ENCODE data around the gene ZNF606.

The ZNF606 gene

GRCh38 chr19:58002384-58003173, at the start of gene ZNF606:
ZNF606 (minus strand) TSS chr19:58002820; CDS start chr19:58001319, 1,501 bp downstream.
- peak; percentile 83 to 84 for DNase-seq

- no peak for DNase-seq
Observed at GRCh38 chr19:58052256-58052655, 49.6 kb upstream of the ZNF606 start.

DNA sequence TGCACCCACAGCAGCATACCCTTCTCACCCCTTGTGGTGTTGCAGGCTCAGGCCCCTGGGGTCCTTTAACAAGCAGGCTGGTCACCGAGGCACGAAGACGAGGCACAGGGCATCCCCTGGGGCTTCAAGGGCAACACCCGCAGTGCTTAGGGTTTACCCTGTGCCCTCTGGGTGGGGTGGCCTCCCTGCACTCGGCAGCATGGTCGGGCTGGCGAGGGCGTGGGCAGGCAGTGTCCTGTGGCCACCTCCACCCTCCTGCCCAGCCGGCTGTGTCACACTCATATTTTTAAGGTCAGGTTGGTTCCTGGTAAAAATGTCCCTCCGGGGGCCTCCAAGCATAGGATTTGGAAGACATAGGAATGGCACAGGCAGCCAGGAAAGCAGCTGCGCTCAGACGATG, 45.1 kb upstream of the ZNF606 start:
- no peak for DNase-seq

DNA sequence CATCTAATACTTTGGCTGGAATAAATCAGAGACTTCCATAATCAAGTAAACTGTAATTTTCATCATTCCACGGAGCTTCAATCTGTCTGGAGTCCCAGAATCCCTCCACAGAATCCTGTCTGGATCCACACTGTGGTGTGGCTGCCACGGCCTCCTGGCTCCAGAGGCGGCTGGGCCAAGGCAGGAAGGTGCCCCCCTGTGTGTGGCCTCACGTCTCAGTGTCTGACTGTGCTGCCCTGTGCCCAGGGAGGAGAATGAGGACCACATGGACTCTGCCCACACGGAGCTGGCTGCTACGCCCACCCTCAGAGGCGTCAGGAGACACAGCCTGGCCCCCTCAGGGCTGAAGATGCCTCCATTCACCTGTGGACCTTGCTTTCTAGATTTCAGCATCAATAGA, 44.2 kb upstream of the ZNF606 start:
- no peak for DNase-seq

GRCh38 chr19:58045411-58046050, 42.9 kb upstream of the ZNF606 start:
- no peak for DNase-seq

DNA sequence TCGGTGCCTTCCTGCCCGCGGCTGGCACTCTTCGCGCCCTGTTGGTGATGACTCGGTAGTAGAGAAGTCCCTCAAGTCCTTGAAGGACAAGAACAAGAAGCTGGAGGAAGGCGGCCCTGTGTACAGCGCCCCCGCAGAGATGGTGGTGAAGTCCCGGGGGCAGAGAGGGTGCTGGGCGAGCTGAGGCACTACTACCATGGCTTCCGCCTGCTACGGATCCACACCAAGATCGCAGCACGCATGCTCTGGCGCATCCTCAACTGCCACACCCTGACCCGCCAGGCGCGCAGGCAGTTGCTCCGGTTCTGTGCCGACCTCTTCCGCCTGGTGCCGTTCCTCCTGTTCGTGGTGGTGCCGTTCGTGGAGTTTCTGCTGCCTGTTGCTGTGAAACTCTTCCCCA, 42.3 kb upstream of the ZNF606 start:
- no peak for DNase-seq

DNA sequence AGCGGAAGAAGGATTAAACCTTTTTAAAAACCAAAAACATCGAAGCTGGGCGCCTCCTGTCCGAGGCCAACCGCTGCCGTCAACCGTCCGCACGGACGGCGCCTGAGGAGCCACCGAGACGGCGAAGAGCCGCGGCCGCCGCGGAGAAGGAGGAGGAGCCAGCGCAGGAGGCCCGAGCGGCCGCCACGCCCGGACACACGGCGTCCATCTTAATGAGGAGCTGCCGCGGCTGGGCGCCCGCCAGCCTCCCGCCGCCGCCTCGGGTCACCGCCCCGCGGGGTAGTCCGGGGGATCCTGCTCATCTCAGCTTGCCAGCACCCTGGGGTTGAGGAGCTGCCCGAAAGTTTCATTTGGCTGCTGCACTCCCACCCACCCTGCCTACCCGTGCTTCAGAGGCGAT, 41.8 kb upstream of the ZNF606 start:
- no peak for DNase-seq

DNA sequence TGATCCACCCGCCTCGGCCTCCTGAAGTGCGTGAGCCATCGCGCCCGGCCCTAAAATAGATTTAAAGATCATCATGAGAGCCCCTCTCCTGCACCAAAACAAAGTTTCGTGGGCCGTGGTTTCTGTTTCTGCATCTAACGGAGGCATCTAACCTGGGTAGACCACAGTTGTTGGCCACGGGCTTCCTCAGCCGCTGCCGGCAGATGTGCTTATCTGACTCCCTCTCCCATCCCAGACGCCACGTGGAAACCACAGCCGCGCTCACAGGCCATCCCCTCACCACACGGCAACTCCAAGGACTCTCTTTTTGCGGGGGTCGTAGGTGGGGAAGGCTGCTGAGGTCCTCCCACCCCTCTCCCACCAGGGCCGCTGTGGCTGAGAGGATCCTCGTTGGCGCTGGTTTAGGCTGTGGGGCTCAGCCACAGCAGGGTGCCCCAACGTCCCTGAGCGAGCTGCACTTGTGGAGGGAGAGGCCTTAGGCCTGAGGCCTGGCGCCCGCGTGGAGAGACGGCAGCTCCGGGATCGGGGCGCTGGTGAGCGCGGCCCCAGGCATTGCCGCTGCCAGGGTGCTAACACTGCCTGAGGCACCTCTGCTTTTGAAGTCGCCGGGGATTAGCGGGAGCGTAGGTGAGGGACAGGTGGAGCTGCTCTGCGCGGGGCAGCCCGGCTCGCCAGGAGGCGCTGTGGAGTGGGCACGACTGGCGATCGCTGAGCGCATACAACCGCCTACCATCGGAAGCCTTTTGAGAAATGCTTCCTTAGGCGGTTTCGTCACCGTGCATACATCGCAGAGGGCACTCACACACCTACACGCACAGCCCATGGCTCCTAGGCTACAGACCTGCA, 40.1 kb upstream of the ZNF606 start:
- no peak for DNase-seq

DNA sequence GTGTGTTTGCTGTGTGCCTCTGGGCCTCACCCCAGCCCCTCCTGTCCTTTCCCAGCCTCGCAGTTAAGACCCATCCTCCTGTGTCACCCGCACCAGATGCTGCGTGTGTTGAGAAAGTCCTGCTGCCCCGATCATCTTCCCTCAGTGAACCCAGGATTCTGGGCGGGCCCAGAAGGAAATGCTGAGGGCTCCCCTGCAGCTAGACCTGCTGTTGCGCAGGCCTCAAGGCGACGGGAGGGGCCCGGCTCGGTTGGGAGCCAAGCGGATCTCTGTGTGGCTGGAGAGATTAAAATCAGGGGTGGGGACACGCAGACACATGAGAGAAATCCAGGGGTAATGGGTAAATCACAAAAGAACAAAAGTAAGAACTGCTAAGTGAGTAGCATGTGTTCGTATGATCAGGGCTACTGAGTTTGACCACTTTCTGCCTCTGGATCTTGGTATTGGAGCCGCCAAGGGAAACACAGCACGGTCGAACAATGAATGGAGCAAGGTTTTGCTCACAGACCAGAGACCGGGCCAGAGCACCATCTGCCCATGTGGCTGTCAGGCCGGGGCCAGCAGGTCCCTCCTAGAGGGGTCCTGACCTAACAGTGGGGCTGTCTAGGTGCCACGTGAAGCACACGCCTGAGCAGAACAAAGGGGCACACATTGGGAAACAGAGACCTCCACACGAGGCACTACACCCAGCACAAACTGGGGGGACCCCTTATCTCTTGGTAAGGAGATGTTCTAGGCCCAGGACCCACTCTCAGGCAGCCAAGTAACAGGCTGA, 38.3 kb upstream of the ZNF606 start:
- DNase-seq = no peak

DNA sequence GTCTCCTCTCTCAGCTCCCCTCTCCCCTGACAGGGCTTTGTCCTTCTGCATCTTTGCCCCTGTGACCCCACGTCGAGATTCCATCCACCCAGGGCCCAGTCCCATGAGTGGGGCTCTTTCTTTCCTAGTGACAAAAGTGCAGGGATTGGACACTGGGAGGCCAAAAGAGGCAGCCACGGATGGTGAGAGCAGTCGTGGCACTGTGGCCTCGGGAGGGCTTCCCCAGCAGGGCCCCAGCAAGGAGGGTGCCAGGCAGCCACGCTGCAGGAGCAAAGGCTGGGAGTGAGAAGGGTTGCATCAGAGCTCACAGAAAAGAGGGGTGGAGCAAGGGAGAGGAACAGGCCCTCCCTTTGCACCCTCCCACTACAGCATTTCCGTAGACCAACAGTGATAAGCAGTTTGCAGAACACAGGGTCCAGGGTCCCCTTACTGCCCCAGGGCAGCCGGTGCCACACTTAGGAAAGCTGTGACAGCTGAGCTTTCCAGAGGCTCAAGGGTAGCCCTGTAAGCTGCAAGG, 36.1 kb upstream of the ZNF606 start:
- DNase-seq = no peak

- DNase-seq = no peak
Observed at GRCh38 chr19:58037927-58038687, 35.5 kb upstream of the ZNF606 start.

DNA sequence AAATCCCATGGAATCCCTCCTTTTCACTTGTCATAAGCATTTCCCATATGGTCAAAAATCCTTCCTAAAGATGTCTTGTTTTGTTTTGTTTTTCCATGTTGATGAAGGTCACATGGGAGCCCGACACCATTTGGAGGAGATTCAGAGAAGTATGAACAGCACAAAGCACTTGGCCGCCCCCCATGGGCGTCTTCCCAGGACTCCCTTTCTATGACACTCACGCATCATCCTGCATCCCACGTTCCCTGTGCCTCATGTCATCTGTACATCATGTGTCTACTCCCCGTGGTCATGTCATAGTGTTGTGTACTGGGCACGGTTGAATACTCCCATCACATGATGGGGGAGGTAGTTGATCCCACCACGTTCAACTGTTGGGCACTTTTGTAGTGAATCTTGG, 33.2 kb upstream of the ZNF606 start:
- DNase-seq = no peak

DNA sequence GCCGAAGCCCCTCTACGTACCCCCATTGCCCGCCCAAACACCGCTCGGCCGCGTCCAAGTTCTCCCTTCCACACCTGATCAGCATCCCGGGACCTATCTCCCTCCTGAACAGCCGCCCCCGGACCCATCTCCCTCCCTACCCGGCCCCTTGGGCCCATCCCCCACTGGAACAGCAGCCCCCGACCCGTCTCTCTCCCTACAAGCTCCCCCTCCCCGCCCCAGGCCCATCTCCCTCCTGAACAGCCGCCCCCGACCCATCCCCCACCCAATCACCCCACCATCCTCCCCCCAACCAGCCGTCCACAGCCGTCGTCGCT, 31.8 kb upstream of the ZNF606 start:
- DNase-seq = no peak

DNA sequence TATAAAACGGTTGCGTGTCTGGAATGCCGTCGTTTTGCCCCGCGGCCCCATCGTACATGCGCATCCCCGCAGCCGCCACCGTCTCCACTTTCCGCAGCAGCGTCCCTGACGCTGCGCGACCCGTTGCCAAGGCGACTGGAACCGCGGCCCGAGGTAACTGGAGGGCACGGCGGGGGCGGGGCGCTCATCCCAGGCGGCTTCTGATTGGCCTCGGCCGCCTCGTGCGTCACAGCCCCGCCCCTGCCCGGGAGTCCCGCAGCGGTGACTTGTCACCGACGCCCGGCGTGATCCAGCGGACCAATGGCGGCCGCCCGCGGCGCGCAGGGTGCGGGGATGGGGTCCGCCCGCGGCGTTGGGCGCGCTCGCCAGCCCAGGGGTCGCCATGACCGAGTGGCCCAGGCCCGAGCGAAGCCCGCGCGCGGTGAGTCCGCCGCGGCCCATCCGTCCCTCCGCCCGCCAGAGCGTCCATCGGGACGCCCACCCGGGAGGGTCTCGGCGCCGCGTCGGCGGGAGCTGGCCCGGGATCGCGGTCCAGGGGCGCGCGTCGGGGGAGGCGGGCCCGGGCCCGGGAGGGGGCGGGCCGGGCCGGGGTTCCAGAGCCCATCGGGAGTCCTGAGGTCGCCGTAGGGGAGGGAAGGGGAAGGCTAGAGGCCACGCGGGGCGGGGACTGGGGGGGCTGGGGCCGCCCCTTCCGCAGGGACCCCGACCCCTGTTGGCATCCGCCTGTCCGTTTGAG, 31.3 kb upstream of the ZNF606 start, which contains the start of gene ZSCAN1:
Gene ZSCAN1, plus strand, starts transcription at position 285 of the 736 bp plus-strand sequence. CDS start 3,812 bp downstream, outside the sequence.
- DNase-seq = peak in 1 of 2 donors; percentile 43

DNA sequence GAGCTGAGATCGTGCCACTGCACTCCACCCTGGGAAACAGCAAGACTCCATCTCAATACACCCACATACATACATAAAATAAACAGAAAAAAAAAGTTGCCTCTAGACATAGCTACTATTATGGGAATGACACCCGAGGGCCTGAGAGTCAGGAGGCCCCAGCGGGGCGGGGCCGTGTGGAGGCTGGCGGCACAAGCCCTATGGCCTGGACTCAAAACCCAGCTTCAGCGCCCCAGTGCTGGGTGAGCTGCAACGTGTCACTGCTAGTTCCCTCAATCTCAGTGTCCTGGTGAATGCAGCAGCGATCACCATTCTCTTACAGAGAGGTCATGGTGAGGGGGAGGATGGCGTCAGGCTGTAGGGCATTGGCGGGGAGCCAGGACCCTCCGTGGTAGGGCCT, 22.0 kb upstream of the ZNF606 start:
- no peak for DNase-seq

- no peak for DNase-seq
Observed at GRCh38 chr19:58022283-58022660, 19.7 kb upstream of the ZNF606 start.

GRCh38 chr19:58021541-58022282, 19.1 kb upstream of the ZNF606 start:
- peak; percentile 25 to 32 for DNase-seq

DNA sequence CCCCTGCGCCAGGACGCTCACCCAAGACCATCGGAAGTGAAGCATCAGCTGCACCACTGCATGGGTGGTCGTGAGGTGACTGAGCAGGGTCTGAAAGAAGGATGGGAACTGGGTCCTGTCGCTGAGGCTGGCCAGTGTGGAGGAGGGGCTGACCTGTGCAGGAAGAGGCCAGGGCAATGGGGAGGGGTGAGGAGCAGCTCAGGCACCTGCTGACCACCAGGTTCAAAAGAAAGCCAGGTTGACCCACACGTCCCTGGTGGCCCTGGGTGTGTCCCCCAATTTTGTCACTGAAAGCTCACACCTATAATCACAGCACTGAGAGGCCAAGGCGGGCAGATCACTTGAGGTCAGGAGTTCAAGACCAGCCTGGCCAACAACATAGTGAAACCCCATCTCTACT, 17.5 kb upstream of the ZNF606 start:
- no peak for DNase-seq

DNA sequence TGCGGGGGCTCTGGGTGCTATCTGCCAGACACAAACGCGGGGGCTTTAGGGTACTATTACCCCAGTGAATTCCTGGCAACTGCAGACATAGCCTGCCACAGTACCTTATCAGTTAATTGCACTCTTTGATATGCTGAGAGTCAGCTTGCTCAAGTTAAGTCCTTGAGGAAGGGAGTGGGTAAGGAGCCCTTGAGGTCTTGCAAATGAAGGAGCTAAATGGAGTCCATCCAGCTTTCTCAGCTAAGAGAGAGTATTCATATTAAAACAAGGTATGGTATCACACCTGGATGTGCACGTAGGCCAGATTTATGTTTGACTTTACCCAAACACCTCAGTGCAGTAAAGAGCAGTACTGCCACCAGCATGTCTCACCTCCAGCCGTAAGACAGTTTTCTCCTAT, 11.5 kb upstream of the ZNF606 start:
- DNase-seq = no peak

- no peak for DNase-seq
Observed at GRCh38 chr19:58010507-58010906, 7.9 kb upstream of the ZNF606 start.

Measured in stimulated activated CD4-positive, alpha-beta T cell treated with anti-CD3 and anti-CD28 coated beads, Interleukin-2, amount 100 ng/mL, for 24 hours (primary cell).